Lung (tissue), 12 donors: Measurements from ENCODE around the gene DDRGK1. TPM values are rescaled to one million over a fixed set of nuclear protein-coding genes. Genes with fewer than 3 reads are reported as not detected.
"Not testable (repeated sequence)": the region's sequence is repeated elsewhere in the genome, so short reads cannot be mapped to it uniquely, and the experiment has no call there.

ENCODE experiments used
- ATAC-seq: fragments of 200-7000 bp; cut with Tn5 transposase; one replicate; pipeline ENCODE4 v1.9.1; 2020; ENCODE audit warnings: moderate number of reproducible peaks; ENCODE audit not compliant: insufficient read depth, low FRiP score
- DNase-seq, 3 donors: peaks; one replicate each; pipeline ENCODE4 v3.0.0-alpha.2; 2013 to 2017
- H3K27ac ChIP-seq, 2 donors: one replicate each; pipeline ENCODE4 v1.5.1; 2013; ENCODE audit warnings: mild to moderate bottlenecking in 2 of 2, moderate library complexity in 2 of 2, control low read depth in 1 of 2, inconsistent platforms in 1 of 2, low read depth in 1 of 2, low read length in 1 of 2
- H3K27me3 ChIP-seq, 3 donors: one replicate each; pipeline ENCODE4 v1.5.1; 2013; ENCODE audit warnings: low read length in 2 of 3; ENCODE audit not compliant: control insufficient read depth in 3 of 3, insufficient read depth in 3 of 3
- H3K36me3 ChIP-seq, 4 donors: one replicate each; pipeline ENCODE4 v1.5.1; 2013; ENCODE audit warnings: low read length in 4 of 4, mild to moderate bottlenecking in 1 of 4, moderate library complexity in 1 of 4; ENCODE audit not compliant: control insufficient read depth in 4 of 4, insufficient read depth in 4 of 4
- H3K4me1 ChIP-seq, 5 donors: one replicate each; pipeline ENCODE4 v1.5.1; 2013; ENCODE audit warnings: low read length in 5 of 5, mild to moderate bottlenecking in 2 of 5, moderate library complexity in 1 of 5; ENCODE audit not compliant: control insufficient read depth in 5 of 5, insufficient read depth in 5 of 5
- H3K4me3 ChIP-seq: one replicate; pipeline ENCODE4 v1.5.1; 2013; ENCODE audit warnings: mild to moderate bottlenecking, control low read depth, moderate library complexity
- H3K9ac ChIP-seq, 2 donors: one replicate each; pipeline ENCODE4 v1.5.1; 2013; ENCODE audit warnings: low read length in 2 of 2, control low read depth in 1 of 2; ENCODE audit not compliant: insufficient read depth in 1 of 2
- H3K9me3 ChIP-seq, 4 donors: one replicate each; pipeline ENCODE4 v1.5.1; 2013; ENCODE audit warnings: low read length in 3 of 4, mild to moderate bottlenecking in 1 of 4, moderate library complexity in 1 of 4; ENCODE audit not compliant: control insufficient read depth in 4 of 4, insufficient read depth in 3 of 4
- WGBS, 2 donors: extraction: QIAGEN DNeasy Blood & Tissue Kit; methylation state at CpG; one replicate each; pipeline ENCODE4 v1.1.7; 2013; 5-methylcytosine and 5-hydroxymethylcytosine counted together
- polyA plus RNA-seq, 2 donors: library from polyadenylated mRNA; stranded (reverse); fragments of 200-250 nt; gene quantifications; one replicate each; pipeline ENCODE4 v1.2.1, GENCODE V29; 2013
- total RNA-seq, 2 donors: library from RNA; depleted of rRNA in 1 of 2; stranded (reverse); fragments of >200 nt in 1 of 2; gene quantifications; one replicate each; pipeline ENCODE4 v1.2.1, GENCODE V29; 2014 to 2021
- TF ChIP-seq, protein P1 (sequence below): IDR thresholded peaks from 2 replicates; pipeline ENCODE4 v1.5.1; 2012; ENCODE audit warnings: mild to moderate bottlenecking; ENCODE audit errors: control extremely low read depth, extremely low read depth
- donor health status: control.
- donor health status: control.
- donor health status: Bipolar disorder and iron deficiency.
- donor health status: healthy.
- donor health status: DM: yes; HTN: yes; CAD: no.

Gene DDRGK1
- total and polyA plus RNA-seq, 4 donors: 44.3 to 95.1 (median 85.9) TPM

DNA sequence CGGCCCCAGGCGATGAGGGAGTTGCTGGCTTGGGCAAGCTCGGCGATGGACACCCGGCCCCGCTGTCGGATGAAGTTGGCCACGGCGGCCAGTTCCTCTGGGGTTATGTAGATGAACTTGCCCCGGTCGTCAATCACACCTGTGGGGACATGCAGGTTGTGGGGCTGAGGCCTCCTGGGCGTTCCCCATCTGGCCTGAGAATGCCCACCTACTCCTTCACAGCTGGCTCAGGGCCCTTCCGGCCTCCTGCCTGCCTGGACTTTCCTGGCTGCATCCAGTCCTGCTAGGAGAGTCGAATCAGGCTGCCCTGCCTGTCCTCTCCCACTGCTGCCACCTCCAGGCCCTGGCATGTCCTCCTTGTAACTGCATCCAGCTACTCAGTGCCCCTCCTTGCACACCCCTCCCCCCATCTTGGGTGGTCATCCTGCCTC lies 13.8 kb downstream of the DDRGK1 start:
- Histone ChIP-seq H3K36me3 (peaks cover 12 to 54% (median 26%) of the 10 kb centered on the region in 4 donors), H3K27ac (no peak overlapping the region), H3K4me1 (no peaks in the 10 kb centered on the region), H3K9ac (no peak overlapping the region), H3K9me3 (peaks cover 0 to 2% (median 0%) of the 10 kb centered on the region in 4 donors), H3K27me3 (no peaks in the 10 kb centered on the region), H3K4me3 (no peak overlapping the region)
- 94 to 95% methylated on average over 14 of the region's 14 CpGs for WGBS, 2 donors
- ATAC-seq: no peak
- DNase-seq: no peak
- TF ChIP-seq, protein P1, sequence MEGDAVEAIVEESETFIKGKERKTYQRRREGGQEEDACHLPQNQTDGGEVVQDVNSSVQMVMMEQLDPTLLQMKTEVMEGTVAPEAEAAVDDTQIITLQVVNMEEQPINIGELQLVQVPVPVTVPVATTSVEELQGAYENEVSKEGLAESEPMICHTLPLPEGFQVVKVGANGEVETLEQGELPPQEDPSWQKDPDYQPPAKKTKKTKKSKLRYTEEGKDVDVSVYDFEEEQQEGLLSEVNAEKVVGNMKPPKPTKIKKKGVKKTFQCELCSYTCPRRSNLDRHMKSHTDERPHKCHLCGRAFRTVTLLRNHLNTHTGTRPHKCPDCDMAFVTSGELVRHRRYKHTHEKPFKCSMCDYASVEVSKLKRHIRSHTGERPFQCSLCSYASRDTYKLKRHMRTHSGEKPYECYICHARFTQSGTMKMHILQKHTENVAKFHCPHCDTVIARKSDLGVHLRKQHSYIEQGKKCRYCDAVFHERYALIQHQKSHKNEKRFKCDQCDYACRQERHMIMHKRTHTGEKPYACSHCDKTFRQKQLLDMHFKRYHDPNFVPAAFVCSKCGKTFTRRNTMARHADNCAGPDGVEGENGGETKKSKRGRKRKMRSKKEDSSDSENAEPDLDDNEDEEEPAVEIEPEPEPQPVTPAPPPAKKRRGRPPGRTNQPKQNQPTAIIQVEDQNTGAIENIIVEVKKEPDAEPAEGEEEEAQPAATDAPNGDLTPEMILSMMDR: no peak

DNA sequence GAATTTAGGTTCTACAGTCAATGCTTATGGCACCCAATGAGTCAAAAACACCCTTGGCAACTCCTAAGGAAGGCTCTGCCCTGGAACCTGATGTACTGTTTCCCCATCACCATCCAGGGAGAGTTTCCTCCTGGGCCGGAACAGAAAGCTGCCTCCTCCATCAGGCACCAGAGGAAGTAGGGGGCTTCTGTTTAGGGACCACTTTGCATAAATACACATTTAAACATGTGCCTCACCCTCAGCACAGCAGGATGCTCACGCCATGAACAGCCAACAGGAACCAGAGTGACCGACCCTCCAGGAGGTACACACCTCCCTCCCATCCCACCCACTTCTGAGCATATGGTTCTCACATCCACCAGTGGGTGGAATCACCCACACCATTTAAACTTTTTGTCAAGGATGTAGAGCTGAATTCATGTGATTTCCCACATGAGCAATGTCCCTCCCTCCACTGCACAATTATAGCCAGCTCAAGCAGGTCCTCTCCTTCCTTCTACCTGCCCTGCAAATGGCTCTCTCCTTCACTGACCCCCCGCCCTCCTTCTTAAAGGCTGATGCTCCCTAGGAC lies 14.8 kb downstream of the DDRGK1 start:
- H3K27me3 ChIP-seq: no peaks in the 10 kb centered on the region
- H3K36me3 ChIP-seq: peaks cover 11 to 44% (median 18%) of the 10 kb centered on the region in 4 donors
- DNase-seq (no peak), ATAC-seq (no peak)
- peaks cover 0 to 2% (median 0%) of the 10 kb centered on the region in 4 donors for H3K9me3 ChIP-seq
- H3K4me1 ChIP-seq: no peaks in the 10 kb centered on the region
- H3K27ac ChIP-seq: no peak overlapping the region
- H3K9ac ChIP-seq: no peak overlapping the region
- WGBS, 2 donors: 89 to 91% methylated on average over 4 of the region's 4 CpGs
- TF ChIP-seq, protein P1: no peak
- H3K4me3 ChIP-seq: no peak overlapping the region

DNA sequence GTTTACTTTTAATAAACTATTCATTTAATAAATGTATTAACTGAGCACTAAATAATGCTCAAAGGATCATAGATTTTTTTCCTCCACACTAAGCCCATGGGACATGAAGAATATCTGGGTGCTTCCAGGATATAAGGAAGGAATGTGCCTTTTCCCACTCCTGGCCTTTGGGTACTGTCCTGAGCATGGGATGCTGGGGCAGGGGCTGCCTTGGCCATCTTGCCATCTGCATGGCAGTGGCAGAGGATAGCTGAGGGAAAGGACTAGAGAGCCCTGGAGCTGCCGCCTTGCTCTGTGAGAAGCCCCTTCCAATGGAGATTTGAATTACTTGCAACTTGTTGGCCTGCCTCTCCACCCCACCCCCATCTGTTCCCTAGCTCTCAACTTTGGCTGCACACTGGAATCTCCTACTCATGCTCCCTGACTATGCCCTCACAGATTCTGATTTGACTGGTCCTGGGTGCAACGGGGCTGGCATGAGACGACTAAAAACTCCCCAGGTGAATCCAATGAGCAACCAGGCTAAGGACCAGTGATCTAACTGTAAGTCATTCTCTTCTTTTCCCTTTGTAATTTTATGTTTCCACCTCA lies 15.6 kb downstream of the DDRGK1 start:
- H3K4me3 ChIP-seq: no peak overlapping the region
- H3K27me3 ChIP-seq: no peaks in the 10 kb centered on the region
- H3K9me3 ChIP-seq: no peaks in the 10 kb centered on the region
- 88 to 95% methylated on average over 3 of the region's 3 CpGs for WGBS, 2 donors
- DNase-seq (no peak), ATAC-seq (no peak)
- H3K4me1 ChIP-seq: no peaks in the 10 kb centered on the region
- H3K36me3 ChIP-seq: peaks cover 4 to 36% (median 13%) of the 10 kb centered on the region in 4 donors
- H3K27ac ChIP-seq: no peak overlapping the region
- TF ChIP-seq, protein P1: no peak
- no peak overlapping the region for H3K9ac ChIP-seq

DNA sequence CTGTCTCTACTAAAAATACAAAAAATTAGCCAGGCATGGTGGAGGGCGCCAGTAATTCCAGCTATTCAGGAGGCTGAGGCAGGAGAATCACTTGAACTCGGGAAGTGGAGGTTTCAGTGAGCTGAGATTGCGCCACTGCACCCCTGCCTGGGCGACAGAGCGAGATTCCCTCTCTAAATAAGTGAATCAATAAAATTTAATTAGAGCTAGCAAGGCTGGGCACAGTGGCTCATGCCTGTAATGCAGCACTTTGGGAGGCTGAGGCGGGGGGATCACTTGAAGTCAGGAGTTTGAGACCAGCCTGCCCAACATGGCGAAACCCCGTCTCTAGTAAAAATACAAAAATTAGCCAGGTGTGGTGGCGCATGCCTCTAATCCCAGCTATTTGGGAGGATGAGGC lies 16.6 kb downstream of the DDRGK1 start:
- not testable (repeated sequence) for ATAC-seq, DNase-seq, H3K9ac ChIP-seq, H3K4me1 ChIP-seq, H3K9me3 ChIP-seq, H3K27me3 ChIP-seq, H3K27ac ChIP-seq, H3K4me3 ChIP-seq
- 96% methylated on average over 9 of the region's 9 CpGs for WGBS, 2 donors
- peaks cover 0 to 29% (median 11%) of the 10 kb centered on the region in 4 donors for H3K36me3 ChIP-seq
